ENCODE measurements around the gene NGLY1.

GRCh38 chr3:25683410-25683809 is 99.8 kb downstream of the NGLY1 start:
- TF ChIP-seq FOXM1 (IDR thresholded peaks at IDR 0.05; ENCODE audit: borderline replicate concordance, low read depth) (no peak), EP300 (IDR thresholded peaks at IDR 0.05; ENCODE audit: borderline replicate concordance) (no peak), CEBPB (IDR thresholded peaks at IDR 0.05) (no peak), EGR1 (IDR thresholded peaks at IDR 0.05) (no peak), CREB1 (IDR thresholded peaks at IDR 0.05; ENCODE audit: low read depth) (no peak), REST (IDR thresholded peaks at IDR 0.05; ENCODE audit: low read depth) (no peak), TAF1 (IDR thresholded peaks at IDR 0.05; ENCODE audit: low read depth) (no peak), NFIC (IDR thresholded peaks at IDR 0.05) (no peak), TEAD4 (IDR thresholded peaks at IDR 0.05) (no peak), MAX (IDR thresholded peaks at IDR 0.05) (no peak), RAD21 (IDR thresholded peaks at IDR 0.05; ENCODE audit: low read depth) (no peak)

Data from Ishikawa (cell line).